GM20000 (cell line): ENCODE results near the gene CDK19.
"Not testable (repeated sequence)": the region's sequence is repeated elsewhere in the genome, so short reads cannot be mapped to it uniquely, and the experiment has no call there.

Experiments used
- DNase-seq: peaks from one replicate; pipeline ENCODE4 v3.0.0; 2012; ENCODE audit warnings: low spot score
- TF ChIP-seq, protein P1 (sequence below): IDR thresholded peaks from 2 replicates; pipeline ENCODE4 v1.5.1; 2012; ENCODE audit warnings: mild to moderate bottlenecking, control low read depth; ENCODE audit errors: extremely low read depth, missing control alignments

CDK19 gene

DNA sequence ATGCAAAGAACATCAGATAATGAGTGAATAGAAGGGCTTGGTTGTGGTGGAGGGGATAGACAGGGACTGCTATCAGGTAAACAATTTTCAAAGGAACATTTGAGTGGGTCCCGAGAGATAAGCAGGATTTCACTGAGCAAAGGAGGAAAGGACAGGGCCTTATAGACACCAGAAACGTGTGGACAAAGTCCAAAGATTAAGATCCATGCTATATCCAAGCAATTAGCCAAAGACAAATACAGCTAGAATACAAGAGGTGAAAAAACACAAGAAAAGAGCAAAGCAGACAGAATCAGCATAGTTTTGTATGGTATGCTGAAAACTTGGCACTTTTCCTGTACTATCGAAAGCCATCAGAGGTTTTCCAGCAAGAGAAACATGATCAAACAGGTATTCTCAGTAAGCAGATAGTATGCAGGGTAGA, 59.8 kb downstream of the CDK19 start:
- TF ChIP-seq, protein P1, sequence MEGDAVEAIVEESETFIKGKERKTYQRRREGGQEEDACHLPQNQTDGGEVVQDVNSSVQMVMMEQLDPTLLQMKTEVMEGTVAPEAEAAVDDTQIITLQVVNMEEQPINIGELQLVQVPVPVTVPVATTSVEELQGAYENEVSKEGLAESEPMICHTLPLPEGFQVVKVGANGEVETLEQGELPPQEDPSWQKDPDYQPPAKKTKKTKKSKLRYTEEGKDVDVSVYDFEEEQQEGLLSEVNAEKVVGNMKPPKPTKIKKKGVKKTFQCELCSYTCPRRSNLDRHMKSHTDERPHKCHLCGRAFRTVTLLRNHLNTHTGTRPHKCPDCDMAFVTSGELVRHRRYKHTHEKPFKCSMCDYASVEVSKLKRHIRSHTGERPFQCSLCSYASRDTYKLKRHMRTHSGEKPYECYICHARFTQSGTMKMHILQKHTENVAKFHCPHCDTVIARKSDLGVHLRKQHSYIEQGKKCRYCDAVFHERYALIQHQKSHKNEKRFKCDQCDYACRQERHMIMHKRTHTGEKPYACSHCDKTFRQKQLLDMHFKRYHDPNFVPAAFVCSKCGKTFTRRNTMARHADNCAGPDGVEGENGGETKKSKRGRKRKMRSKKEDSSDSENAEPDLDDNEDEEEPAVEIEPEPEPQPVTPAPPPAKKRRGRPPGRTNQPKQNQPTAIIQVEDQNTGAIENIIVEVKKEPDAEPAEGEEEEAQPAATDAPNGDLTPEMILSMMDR = no peak
- DNase-seq = no peak

DNA sequence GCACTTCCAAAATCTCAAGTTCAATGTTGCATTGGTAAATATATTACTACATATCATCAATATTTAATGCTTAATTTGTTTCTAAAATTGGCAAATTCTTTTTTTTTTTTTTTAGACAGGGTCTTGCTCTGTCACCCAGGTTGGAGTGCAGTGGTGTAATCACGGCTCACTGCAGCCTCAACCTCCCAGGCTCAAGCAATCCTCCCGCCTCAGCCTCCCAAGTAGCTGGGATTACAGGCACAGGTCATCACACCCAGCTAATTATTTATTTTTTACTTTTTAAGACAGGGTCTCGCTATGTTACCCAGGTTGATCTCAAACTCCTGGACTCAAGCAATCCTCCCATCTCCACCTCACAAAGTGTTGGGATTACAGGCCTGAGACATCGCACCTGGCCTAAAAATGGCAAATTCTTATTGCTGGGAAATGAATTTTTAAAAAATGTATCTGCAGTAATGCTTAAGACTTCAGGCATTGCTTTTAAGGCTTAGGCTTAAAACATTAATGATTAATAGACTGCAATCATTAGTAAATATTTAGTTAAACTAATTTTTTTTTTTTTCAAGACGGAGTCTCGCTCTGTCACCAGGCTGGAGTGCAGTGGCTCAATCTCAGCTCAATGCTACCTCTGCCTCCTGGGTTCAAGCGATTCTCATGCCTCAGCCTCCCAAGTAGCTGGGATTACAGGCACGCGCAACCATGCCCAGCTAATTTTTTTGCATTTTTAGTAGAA, 61.2 kb downstream of the CDK19 start:
- not testable (repeated sequence) for DNase-seq

DNA sequence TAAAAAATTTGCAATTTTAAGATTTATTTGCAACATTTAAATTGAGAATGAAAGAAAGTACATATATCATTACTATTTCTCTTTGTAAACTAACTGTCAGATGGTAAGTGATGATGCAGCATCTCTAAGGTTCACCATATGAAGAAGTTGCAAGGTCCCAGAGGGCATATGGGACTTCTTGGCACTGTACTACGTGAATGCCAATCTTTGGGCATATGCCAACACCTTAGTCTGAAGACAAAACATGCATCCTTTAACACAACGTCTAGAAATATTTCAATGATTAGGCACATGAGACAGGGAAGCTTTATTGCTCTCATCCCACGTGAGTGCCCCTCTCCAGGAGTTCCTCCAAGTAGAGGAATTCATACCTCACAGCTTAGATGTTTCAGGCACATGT, 66.8 kb downstream of the CDK19 start:
- TF ChIP-seq, protein P1 = no peak
- DNase-seq = no peak

DNA sequence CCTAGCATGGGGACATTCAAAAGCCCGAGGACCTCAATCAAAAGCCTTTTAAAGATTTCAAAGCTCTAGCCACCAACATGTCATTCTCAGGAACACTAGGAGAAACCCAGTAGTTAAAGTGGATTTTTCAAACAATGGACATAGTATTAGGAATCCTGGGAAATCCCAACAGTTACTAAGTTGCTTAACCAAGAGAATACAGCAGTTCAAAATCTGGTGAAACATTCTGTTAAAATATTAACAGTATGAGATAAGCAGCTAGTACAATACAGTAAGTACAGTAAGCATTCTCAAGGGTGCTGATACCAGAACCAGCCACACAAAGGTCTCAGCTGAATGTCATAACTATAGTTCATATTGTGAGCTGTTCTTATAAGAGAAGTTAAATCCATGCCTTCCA, 68.6 kb downstream of the CDK19 start:
- DNase-seq = no peak
- TF ChIP-seq, protein P1 = no peak

DNA sequence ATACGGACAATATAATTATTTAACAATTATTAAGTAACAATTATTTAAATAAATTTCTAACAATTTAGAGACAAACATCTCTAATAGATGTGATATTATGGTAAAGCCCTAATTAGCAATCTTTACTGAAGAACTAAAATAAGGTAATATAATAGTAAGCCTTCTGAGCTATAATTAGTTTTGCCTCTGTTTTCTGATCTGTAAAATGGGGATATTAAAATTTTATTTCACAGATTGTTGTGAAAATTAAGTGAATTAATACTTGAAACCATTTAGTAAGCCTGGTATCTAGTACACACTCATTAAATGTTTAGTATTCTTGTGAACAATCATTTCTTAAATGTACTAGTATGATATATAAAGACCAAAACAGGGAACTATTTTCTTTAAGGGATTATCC, 70.3 kb downstream of the CDK19 start:
- TF ChIP-seq, protein P1 = no peak
- no peak for DNase-seq

DNA sequence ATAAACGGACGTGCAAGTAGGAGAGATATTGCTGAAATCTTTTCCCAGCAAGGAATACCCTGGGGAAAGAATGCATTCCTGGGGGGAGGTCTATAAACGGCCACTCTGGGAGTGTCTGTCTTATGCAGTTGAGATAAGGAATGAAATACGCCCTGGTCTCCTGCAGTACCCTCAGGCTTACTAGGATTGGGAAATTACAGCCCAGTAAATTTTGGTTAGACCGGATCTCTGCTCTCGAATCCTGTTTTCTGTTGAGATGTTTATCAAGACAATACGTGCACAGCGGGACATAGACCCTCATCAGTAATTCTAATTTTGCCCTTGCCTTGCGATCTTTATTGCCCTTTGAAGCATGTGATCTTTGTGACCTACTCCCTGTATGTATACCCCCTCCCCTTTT, 72.7 kb downstream of the CDK19 start:
- DNase-seq = not testable (repeated sequence)

DNA sequence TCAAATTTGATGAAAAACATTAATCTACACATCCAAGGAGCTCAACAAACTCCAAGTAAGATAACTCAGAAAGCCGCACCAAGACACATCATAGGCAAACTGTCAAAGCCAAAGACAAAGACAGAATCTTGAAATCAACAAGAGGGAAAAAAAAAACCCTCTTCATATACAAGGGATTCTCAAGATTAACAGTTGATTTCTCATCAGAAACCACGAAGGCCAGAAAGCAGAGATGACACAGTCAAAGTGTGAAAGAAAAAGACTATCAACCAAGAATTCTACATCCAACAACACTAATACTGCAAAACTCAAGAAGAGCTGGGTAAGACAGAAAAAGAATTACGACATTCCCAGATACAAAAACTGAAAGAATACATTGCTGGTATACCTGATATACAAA, 73.8 kb downstream of the CDK19 start:
- DNase-seq = no peak
- TF ChIP-seq, protein P1 = no peak

DNA sequence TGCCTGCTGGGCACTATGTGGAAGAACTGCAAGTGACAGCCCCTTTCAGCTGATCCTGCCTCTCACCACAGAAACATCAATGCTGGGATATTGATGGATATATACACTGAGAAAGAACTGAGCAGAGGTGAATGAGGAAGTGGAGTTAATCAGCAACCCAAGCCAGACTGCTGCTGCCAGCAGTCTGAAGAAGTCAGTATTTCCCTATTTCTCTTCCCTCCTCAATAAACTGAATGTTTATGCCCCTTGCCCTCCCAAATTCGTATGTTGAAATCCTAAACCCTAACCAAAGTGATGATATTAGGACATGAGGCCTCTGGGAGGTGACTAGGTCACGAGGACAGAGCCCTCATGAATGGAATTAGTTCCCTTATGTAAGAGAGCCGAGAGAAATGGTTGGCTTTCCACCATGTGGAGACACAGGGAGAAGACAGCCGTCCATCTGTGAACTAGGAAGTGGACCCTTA, 76.3 kb downstream of the CDK19 start:
- DNase-seq = no peak
- TF ChIP-seq, protein P1 = no peak
